ENCODE measurements around the gene BSDC1.

DNA sequence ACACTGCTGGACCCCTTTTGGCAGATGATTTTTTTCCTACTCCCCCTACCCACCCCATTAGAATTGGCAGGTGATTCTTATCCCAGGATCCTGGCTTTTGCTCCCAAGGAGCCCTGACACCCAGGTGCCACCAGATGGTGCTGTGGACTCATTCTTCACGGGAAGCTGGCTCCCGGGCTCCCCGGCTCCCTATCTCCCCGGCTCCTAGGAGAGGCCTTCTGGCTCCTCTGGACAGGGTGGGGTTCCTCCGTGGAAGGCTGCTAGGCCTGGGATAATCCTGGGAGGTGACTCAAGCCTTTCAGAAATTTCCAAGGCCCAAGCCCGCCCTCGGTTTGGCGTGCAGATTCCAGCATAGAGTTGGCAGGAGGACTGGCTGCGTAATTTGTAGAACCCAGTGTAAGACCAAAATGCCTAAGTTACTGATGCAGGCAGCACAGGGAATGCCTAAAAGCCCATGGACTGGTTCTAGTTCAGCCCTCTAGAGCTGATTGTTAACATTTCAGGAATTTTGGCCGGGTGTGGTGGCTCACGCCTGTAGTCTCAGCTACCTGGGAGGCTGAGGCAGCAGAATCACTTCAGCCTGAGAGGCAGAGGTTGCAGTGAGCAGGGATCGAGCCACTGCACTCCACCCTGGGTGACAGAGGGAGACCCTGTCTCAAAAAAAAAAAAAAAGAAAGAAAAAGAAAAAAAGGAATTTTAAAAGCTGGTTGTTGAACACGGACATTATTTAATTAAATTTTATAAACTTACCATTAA, 6.8 kb upstream of the BSDC1 start:
- TF ChIP-seq, protein P1, sequence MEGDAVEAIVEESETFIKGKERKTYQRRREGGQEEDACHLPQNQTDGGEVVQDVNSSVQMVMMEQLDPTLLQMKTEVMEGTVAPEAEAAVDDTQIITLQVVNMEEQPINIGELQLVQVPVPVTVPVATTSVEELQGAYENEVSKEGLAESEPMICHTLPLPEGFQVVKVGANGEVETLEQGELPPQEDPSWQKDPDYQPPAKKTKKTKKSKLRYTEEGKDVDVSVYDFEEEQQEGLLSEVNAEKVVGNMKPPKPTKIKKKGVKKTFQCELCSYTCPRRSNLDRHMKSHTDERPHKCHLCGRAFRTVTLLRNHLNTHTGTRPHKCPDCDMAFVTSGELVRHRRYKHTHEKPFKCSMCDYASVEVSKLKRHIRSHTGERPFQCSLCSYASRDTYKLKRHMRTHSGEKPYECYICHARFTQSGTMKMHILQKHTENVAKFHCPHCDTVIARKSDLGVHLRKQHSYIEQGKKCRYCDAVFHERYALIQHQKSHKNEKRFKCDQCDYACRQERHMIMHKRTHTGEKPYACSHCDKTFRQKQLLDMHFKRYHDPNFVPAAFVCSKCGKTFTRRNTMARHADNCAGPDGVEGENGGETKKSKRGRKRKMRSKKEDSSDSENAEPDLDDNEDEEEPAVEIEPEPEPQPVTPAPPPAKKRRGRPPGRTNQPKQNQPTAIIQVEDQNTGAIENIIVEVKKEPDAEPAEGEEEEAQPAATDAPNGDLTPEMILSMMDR (IDR thresholded peaks at IDR 0.05; ENCODE audit: insufficient read depth, low read depth, low read length) = peak; percentile 83
- TF ChIP-seq EZH2 (IDR thresholded peaks at IDR 0.05; ENCODE audit: insufficient read depth, low read length) = no peak
